GM23248 (cell line): ENCODE measurements around the gene LBX2.

Experiments
- EZH2 ChIP-seq: fragments of 200-600 bp; sonication (generic); IDR thresholded peaks from 2 replicates; pipeline ENCODE4 v1.6.1; 2018; ENCODE audit warnings: antibody characterized with exemption, mild to moderate bottlenecking; ENCODE audit not compliant: insufficient read depth, poor library complexity, severe bottlenecking
- EZH2phosphoT487 ChIP-seq: fragments of 200-600 bp; sonication (generic); IDR thresholded peaks from 2 replicates; pipeline ENCODE4 v1.6.1; 2018; ENCODE audit warnings: antibody characterized with exemption, moderate library complexity, mild to moderate bottlenecking, low read depth; ENCODE audit not compliant: insufficient read depth

- TF ChIP-seq EZH2 (no peak), EZH2phosphoT487 (no peak)
Measured at GRCh38 chr2:74462786-74463105, 36.7 kb downstream of the LBX2 start.
